GM18870 (cell line): ENCODE results near the gene HHAT.
"Not testable (repeated sequence)": the region's sequence is repeated elsewhere in the genome, so short reads cannot be mapped to it uniquely, and the experiment has no call there.

ENCODE experiments used
- ATAC-seq: cut with Tn5 transposase; IDR thresholded peaks from one replicate; pipeline ENCODE4 v1.9.1; 2021; ENCODE audit warnings: moderate library complexity; ENCODE audit not compliant: unreplicated experiment

HHAT gene

DNA sequence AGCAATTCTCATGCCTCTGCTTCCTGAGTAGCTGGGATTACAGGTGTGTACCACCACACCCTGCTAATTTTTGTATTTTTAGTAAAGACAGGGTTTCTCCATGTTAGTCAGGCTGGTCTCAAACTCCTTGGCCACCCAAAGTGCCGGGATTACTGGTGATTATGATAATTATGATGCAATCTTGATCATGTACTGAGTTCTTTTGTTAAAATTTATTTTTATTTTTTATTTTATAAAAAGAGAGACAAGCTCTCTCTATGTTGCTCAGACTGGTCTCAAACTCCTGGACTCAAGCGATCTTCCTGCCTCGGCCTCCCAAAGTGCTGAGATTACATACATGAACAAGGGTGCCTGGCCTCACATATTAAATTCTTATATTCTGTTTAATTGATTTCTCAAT is 25.6 kb downstream of the HHAT start:
- ATAC-seq, result not testable (repeated sequence)

DNA sequence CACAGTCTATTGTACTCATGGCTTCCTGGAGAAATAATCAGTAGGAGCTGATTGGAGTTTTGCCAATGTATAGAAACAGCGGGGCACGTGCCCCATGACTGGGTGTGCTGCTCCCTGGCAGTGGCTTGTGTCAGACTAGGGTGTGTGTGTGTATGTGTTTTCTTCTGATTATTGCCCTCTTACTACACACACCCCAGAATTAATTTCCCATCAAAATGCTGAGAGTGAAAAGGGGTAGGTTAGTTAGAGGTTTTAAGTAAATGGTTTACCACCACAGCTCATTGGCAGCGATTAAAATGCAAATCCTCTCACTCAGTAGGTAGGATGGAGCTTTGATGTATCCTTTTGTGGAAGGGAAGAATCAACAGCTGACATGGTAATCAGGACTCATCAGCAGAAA is 29.9 kb downstream of the HHAT start:
- no peak for ATAC-seq

DNA sequence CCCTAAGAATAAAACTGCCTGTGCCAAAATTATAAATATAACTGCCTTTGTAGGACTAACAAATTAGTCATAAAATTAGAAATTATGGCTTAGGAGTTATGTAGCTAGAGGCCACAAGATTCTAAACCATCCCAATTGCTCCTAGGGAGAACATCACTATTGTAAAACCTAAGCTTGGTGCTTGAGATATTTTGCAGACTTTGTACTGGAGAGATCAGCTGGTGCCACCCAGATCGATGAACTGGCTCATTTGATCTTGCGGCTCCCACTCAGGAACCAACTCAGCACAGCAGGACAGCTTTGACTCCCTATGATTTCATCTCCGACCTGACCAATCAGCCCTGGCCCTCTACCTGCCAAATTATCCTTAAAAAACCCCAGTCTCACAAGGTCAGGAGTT is 30.6 kb downstream of the HHAT start:
- no peak for ATAC-seq

DNA sequence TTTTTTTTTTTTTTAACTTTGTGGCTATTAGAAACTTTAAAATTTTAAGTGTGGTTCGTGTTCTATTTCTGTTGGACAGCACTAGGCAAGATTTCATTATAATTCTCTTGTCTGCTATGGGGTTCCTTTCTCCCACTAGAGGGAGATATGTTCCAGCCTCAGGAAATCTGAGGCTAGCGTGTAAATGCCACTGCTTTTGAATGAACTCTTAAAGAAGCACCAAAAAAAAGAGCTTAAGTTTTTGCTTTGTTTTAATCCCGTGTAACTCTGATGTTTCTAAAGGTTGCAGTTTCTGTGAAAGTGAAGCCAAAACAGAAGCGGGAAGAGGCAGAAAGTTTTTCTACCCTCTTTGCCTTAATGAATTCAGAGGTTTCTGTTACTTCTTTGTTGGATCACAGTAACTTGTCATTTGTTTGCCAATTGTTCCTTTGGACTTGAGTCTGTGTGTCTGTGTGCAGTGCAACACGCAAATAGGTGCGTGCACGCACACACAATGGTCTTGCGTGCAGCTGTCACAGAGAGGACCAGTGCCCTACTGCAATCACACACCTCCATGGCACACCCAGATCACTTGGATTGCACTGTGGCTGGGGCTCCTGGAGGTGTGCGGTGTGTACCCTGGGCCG is 32.3 kb downstream of the HHAT start:
- ATAC-seq, result peak; percentile 67

DNA sequence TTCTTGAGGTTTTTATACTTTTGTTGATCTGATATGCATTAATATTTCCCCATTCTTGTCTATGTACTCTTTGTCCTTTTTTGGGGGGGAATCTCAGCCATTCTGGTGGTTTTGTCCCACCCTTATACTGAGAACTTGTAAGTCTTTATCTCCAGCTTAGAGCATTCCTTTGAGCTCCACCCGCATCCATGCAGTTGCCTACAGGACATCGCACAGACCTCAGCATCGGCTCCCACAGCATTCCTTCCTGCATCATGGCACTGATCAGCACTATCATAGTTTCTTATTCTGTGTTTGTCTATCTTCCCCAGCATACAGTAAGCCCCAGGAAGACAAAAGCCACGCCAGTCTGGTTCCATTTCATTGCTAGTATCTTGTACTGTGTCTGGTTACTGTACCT is 33.0 kb downstream of the HHAT start:
- no peak for ATAC-seq

DNA sequence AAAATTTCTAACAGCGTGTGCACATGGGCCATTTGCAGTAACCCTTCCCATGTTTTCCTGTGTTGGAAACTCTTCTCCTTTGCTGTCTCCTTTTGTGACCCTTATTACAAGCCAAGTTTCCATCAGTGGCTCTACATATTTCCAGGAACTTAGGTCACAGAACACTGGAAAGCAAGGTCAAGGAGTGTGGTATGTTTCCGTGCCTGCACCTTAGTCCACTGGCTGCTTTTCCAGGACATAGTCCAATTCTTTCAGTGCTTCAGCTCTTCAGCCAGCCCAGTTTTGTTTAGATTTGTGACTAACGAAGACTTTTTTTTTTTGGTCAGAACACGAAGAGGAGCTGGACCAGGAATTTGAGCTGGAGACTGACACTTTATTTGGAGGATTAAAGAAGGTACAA is 33.8 kb downstream of the HHAT start:
- no peak for ATAC-seq

DNA sequence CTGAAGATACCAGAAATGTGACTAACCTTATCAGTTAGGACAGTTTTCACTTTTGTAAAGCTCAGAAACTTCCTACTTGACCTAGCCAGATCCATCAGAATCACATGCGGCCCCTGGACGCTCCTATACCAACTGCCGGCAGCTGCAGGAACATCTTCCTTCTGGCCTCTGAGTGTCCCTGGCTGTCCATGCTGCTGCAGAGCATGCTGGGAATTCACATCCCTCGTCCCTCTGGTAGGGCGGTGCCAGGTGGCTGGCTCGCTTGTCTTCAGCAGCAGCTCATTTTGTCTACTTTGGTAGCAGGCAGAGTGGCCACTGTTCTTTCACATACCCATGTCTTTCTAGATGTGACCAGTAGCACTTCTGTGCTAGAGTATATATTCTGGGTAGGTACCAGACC is 34.4 kb downstream of the HHAT start:
- ATAC-seq, result no peak

DNA sequence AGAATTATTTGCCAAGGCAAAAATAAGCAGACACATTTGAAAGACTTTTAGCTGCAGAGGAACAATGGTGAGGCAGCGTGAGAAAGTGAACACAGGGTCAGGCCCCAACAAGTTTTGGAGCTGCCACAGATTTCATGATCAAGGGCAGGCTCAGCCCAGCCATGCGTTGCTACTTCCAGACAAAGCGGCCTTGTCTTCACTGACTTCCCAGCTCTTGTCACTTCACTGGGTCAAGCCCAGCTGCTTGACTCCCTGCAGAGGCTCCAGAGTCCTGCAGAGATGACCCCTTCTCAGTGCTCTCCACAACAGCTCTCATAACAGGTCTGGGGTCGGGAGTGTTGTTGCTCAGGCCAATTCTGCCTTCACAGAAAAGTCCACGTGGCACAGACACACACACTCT is 35.8 kb downstream of the HHAT start:
- ATAC-seq, result no peak

DNA sequence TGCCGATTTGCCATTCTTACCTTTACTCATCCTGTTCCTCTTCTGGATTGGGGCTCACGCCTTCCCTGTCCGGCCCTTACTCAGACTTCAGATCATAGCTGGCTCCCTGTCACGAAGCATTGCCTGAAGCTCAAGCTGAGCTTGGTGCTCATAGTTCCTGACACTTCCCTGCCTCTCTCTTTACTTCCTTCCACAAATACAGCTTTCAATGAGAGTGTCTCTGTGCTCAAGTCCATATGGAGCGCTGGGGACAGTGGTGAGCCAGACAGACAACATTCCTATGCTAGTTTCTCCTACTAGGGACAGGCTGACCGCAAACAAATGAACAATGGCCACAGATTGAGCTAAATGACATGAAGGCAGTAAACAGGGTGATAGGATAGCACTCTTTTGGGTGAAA is 38.1 kb downstream of the HHAT start:
- ATAC-seq, result no peak

DNA sequence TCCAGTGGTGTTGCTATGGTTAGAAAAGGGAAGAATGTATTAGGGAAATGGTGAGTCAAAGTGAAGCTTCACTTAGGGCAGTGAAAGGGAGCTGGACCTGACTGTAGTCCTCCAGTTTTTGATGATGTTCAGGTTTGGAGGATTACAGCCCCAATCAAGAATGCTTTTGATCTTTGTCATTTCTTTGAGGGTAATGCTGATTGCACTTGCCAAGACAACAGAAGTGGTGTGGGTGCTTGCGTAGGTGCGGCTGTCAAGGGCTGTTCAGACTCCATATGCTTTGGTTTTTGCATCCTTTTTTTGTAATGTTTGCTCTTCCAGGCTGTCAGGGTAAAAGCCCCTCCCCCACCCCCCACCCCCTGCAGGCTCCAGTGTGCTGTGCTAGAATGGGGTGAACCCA is 38.9 kb downstream of the HHAT start:
- ATAC-seq, result no peak

DNA sequence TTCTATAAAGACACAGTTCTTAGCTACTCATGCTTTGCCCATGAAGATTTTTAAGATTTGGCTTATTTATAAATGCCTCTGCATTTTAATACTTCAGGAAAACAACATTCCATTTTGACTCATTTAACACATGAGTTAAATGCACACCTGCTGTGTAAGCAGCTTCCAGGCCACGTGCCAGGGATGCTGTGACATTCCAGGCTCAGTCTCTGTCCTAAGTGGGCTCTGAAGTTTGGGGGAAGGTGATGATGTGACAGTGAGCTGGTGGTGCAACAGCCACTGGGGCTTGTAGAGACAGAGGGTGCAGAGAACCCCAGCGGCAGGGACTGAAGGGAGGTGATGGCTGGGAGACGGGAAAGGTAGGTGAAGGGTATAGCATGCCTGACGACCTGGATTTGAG is 40.7 kb downstream of the HHAT start:
- ATAC-seq, result no peak

DNA sequence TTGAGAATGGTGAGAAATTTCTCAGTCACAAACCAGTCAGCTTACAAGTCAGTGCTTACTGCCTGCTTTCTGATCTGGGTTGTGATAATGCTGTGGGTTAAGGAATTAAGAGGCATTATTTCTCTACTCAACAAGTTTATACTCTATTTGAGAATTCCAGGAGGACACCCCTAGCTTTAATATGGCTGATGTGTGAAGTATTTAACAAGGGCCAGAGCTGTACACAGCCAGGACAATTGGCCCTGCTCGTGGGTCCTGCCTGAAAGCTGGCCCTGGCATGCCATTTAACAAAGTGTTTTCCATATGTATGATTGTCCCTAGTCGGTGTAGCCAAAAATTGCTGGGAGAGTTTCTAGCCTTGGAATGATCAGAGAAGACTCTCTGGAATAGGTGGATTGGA is 43.2 kb downstream of the HHAT start:
- no peak for ATAC-seq

DNA sequence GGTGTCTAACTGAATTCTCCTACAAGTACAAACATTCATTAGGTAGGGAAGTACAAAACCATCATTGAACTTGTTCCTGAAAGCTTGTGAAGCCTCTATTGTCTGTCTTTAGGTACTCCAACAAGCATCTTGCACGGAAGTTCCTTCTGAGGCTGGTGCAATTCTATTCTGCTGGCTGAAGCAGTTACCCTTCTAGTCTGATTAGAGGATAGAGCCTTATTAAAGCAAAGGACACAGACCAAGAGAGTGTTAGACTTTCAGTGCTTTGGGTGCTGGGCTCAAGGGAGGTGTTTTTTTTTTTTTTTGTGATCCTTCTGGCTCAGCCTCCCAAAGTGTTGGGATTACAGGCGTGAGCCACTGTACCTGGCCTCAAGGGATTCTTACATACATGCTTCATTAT is 43.8 kb downstream of the HHAT start:
- ATAC-seq, result no peak

DNA sequence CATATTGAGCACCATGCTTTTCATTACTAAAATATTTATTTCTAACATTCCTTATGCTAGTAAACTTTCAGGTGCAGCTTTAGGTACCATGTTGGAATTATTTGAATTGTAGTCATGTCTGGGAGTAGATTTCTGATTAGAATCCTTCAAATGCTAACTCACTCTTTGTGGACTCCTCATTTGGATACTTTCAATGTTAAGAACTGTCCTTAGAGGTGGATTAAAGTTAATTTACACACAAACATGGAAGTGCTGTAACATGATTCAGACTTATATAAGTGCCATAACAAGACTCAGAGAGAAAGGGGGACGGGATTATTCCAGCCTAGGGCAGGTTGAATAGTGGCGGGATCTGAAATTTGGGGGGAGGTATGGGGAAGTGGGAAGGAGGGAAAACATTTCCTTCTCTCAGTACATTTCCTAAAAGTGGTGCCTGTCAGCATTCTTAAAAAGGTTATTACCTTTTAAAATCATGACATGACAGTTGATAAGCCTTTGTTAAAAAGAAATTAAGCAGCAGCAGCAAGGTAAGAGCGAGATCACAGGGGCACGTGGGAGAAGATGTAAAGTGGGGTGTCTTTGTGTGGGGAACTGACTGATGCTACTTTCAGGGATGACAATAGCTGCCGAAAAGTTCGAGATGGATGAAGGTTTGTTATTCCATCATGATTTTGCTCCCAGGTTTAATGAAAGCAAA is 44.4 kb downstream of the HHAT start:
- ATAC-seq, result no peak

DNA sequence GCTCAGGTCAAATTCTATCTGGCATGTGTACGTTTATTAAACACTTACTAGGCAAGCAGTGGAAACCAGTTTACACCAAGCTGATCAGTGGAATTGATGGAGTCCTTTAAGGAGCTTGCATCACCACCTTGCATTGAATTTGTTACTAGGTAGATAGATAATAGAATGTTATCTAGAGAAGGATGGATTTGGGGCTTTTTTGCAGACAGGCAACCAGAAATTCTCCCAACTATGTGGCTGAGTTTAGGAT is 44.9 kb downstream of the HHAT start:
- ATAC-seq, result no peak

DNA sequence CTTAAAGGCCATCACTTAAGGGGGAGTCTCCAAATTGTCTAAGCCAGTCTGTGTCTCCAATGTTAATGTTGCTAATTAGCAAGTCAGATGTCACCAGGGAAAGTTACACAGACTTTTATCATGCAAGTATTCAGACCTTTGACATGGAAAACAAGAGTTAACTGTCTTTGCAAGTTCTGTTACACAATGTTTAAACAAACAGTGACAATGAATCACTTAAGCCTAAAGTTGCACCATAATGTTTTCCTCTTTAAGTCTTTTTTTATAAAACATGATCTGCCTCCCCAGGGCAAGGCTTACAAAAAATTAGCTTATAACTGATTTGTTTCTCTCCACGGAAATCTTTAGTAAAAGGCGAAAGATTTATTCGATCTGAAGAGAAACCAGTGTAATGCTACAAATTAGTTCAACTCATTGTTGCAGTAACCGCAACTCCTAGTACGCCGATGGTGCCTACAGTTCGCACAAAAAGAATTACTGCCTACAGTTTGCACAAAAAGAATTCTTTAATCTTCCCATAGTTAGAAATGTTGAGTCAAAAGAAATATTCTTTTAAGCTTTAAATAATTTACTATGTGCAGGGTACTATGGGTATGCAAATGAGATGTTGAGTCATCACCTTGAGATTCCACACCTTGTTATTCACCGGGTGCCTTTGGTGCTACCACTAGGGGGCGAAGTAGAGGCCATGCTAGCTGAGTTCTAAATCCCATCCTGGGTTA is 45.3 kb downstream of the HHAT start:
- peak; percentile 79 for ATAC-seq

DNA sequence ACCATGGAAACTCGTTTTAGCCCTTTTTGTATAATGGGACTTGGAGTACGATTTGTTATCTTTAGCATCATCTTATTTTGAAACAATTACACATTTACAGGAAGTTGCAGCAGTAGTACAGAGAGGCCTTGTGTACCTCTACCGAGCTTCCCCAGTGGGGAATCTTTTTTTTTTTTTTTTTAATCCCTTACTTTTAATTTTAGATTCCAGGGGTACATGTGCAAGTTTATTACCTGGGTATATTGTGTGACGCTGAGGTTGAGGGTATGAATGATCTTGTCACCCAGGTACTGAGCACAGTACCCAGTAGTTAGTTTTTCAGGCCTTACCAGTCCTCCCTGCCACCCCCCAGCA is 45.9 kb downstream of the HHAT start:
- ATAC-seq, result no peak

DNA sequence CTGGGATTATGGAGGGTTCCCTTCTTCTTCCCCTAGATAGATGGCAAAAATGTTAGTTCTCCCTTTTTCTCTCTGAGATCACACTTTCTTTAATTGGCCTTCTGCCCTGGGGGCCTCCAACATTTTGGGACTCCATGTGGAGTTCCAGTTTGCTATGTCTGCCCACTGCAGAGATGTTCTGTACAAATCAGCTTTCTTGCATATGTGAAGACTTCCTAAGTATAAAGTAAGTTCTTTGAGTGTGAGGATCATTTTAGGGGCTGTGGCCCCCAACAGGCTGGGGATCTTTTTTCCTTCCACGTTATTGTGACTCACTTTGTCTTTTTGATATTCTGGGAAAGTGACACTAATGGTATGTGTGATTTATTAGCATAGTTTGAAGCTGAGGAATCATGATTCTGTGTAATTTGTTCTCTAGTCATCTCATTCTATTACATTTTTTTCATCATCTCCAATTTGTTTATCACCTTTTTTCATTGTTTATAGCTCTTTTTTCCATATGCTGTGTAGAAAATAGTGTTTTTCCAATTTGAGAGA is 48.2 kb downstream of the HHAT start:
- ATAC-seq, result no peak

DNA sequence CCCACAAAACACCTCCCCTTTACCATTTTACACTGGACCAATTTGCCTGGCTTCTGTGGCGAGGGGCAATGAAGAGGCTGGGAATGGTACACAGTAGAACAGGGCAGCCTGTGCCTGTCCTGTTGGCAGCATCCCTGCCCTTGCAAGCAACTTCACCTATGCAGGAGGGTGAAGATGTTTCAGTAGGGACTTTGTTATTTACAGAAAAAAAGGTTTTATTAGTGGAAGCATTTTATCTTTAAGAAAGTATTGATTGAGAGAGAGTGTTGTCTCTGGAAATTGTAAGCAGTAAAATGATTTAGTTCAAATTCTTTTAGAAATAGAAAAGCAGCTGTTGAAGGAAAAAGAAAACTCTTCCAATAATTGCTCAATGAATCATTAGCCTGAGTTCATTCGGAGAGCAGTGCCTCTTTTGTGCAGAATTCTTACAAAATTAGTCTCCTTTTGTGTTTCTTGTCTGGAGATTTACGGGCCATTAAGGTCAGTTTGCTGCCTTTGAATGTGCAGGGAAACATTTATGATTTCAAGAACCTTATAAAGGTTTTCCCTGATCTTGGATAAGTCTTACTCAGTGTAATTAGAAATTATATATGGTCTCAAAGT is 49.1 kb downstream of the HHAT start:
- no peak for ATAC-seq

DNA sequence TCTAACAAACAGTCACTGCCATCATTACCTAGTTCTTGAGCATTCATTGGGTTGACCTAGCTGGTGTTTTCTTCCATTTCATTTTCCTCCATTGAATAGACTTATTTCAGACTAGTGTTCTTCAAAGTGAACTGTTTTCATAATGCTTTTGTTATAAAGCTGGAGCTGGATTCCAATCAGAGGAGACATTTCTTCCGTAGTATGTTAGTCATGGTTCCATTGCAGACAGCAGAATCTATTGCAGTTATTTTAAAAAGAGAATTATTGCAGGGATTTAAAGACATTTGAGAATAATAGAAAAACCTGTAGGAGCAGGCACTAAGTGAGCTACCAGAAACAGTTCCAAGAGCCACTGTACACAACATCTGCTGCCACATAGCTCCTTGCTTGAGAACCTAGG is 50.0 kb downstream of the HHAT start:
- no peak for ATAC-seq

DNA sequence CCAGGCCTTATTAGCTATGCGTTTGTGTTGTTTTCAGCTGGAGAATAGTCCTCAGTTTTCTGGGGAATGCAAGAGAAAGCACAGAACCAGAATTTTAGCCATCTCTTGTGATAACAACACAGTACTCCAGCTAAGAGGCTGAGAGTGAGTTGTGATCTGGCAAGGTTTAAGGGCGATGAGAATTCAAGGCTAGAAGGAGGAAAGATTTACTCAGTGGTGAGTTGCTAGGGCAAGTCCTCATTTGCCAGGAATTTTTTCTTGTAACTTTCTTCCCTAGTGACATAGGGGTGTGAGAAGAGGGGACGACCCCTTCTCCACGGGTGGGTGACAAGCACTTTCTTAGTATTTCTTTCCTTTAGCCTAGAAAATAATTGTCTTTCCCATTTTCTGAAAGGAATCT is 53.2 kb downstream of the HHAT start:
- ATAC-seq, result no peak

DNA sequence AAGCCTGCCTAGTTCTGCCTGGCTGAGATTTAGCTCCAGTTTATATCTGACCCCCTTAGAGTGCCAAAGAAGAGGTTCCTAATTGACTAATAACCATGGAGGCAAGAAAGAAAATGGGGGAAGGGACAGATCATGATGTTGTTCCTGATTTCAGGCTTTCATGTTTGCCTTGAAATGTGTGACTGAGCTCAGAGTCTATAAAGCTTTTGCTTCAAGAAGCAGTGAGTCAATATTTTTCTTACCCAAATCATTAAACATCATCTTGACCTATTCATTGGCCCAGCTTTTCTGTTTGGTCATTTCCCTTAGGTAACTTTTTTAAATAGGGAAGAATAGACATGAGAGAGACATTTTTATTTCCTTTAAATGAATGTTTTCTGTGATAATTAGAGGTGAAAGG is 55.9 kb downstream of the HHAT start:
- no peak for ATAC-seq
